UCSD-AML1 (cell line): ENCODE data around the gene C16orf46.

Experiments used
- DNase-seq: peaks from one replicate; lab custom pipeline; 2025; ENCODE audit not compliant: unreplicated experiment; lab: John Stamatoyannopoulos, UW

The C16orf46 gene

DNA sequence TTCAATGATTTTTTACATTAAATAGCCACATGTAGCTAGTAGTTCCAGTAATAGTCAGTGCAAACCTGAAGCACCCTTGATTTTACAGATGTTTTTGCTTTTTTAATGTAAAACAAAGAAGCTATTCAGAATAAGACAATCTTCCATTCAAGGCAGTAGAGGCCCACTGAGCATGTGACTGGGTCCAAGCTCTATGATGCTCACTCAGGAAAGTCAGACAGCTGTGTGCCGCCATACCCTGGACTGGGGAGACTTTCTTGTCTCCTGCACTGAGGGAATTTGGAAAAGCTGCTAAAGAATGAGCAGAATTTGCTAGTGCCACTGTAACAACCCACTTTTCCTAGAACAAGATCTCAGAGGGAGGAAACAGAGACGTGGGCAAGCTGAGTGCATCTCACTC lies 58.5 kb downstream of the C16orf46 start:
- DNase-seq = no peak

GRCh38 chr16:81014672-81015071 lies 62.4 kb downstream of the C16orf46 start:
- no peak for DNase-seq

- DNase-seq = no peak
These were observed 64.1 kb downstream of the C16orf46 start for GRCh38 chr16:81012974-81013373.
